Measurements from ENCODE around the gene LCE1D. TPM values are rescaled to one million over a fixed set of nuclear protein-coding genes. Genes with fewer than 3 reads are reported as not detected.

Gene LCE1D
- total RNA-seq, 4 donors from 2014 or later, result not detected

GRCh38 chr1:152783095-152783494, 13.4 kb upstream of the LCE1D start:
- TF ChIP-seq EP300 (IDR thresholded peaks at IDR 0.05), result no peak
- TF ChIP-seq, protein P1, sequence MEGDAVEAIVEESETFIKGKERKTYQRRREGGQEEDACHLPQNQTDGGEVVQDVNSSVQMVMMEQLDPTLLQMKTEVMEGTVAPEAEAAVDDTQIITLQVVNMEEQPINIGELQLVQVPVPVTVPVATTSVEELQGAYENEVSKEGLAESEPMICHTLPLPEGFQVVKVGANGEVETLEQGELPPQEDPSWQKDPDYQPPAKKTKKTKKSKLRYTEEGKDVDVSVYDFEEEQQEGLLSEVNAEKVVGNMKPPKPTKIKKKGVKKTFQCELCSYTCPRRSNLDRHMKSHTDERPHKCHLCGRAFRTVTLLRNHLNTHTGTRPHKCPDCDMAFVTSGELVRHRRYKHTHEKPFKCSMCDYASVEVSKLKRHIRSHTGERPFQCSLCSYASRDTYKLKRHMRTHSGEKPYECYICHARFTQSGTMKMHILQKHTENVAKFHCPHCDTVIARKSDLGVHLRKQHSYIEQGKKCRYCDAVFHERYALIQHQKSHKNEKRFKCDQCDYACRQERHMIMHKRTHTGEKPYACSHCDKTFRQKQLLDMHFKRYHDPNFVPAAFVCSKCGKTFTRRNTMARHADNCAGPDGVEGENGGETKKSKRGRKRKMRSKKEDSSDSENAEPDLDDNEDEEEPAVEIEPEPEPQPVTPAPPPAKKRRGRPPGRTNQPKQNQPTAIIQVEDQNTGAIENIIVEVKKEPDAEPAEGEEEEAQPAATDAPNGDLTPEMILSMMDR (IDR thresholded peaks at IDR 0.05), result no peak
- TF ChIP-seq POLR2A (IDR thresholded peaks at IDR 0.05), result no peak
- Histone ChIP-seq H3K27me3 (no peaks in the 10 kb centered on the region), H3K4me1 (no peaks in the 10 kb centered on the region), H3K9me3 (no peaks in the 10 kb centered on the region), H3K4me3 (no peak overlapping the region), H3K36me3 (no peaks in the 10 kb centered on the region), H3K27ac (no peak overlapping the region)
- DNase-seq (ENCODE audit: low spot score in 2 of 2), result no peak
- WGBS, 2 donors, result 60 to 67% methylated on average over 2 of the region's 2 CpGs

DNA sequence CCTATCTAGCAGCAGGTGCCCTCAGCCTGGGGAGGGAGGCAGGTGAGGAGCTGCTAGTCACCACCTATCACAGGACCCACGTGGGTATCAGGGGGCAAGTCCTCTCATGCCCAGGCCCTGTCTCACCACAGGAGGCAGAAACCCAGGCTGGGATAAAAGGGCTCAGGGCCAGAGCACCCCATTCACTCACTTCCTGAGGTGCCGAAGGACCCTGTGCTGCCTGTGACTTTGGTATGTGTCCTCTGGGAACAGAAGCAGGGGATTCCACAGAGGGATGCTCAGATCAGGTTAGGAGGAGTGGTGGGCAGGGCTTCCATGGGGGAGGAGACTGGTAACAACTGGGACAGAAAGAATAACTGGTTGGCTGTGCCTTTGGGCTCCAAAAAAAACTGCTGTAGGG, 10.4 kb upstream of the LCE1D start, which contains the start of gene LCE1E:
Gene LCE1E (plus strand): TSS at position 181 of the 400 bp plus-strand sequence. CDS start 1,043 bp downstream, outside the sequence.
- 39 to 48% methylated on average over 2 of the region's 2 CpGs for WGBS, 2 donors
- TF ChIP-seq EP300 (IDR thresholded peaks at IDR 0.05) (no peak), POLR2A (IDR thresholded peaks at IDR 0.05) (no peak)
- TF ChIP-seq, protein P1 (IDR thresholded peaks at IDR 0.05), result no peak
- no peaks in the 10 kb centered on the region for H3K27me3 ChIP-seq
- H3K4me1 ChIP-seq, result no peaks in the 10 kb centered on the region
- no peak within 1 kb of the TSS for H3K27ac ChIP-seq
- no peaks in the 10 kb centered on the region for H3K9me3 ChIP-seq
- no peak for DNase-seq (ENCODE audit: low spot score in 2 of 2)
- no peak within 1 kb of the TSS for H3K4me3 ChIP-seq
- no peaks in the 10 kb centered on the region for H3K36me3 ChIP-seq

DNA sequence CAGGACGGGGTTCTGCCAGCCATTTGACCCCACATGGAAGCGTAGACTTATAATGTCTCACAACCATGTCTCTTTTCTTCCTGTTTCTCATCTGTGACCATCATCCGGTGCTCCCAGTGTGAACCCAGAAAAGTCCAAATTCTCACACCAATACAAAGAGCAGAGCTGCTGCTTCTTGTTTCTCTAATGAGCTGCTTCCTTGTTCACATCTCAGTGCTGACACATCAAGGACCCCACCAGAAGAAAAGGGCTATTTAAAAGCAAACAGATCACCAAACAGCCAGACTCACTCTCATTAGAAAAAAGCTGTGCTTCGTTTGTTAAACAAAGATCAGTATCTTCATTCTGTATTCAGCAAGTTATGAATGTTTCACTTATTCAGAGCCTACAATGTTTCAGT, 835 bp upstream of the LCE1D start:
- H3K9me3 ChIP-seq, result no peaks in the 10 kb centered on the region
- H3K27ac ChIP-seq, result no peak overlapping the region
- DNase-seq (ENCODE audit: low spot score in 2 of 2), result no peak
- no peaks in the 10 kb centered on the region for H3K36me3 ChIP-seq
- WGBS, 2 donors, result 34 to 38% methylated on average over 4 of the region's 4 CpGs
- no peaks in the 10 kb centered on the region for H3K4me1 ChIP-seq
- H3K4me3 ChIP-seq, result no peak overlapping the region
- H3K27me3 ChIP-seq, result no peaks in the 10 kb centered on the region
- TF ChIP-seq, protein P1 (IDR thresholded peaks at IDR 0.05), result no peak
- no peak for TF ChIP-seq POLR2A (IDR thresholded peaks at IDR 0.05)
- TF ChIP-seq EP300 (IDR thresholded peaks at IDR 0.05), result no peak

GRCh38 chr1:152801333-152801732, 4.8 kb downstream of the LCE1D start:
- no peaks in the 10 kb centered on the region for H3K36me3 ChIP-seq
- no peak overlapping the region for H3K4me3 ChIP-seq
- no peaks in the 10 kb centered on the region for H3K9me3 ChIP-seq
- WGBS, 2 donors, result 62 to 65% methylated on average over 1 of the region's 1 CpG
- H3K27me3 ChIP-seq, result no peaks in the 10 kb centered on the region
- no peak for DNase-seq (ENCODE audit: low spot score in 2 of 2)
- H3K27ac ChIP-seq, result no peak overlapping the region
- H3K4me1 ChIP-seq, result no peaks in the 10 kb centered on the region
- TF ChIP-seq POLR2A (IDR thresholded peaks at IDR 0.05), result no peak
- TF ChIP-seq EP300 (IDR thresholded peaks at IDR 0.05), result no peak
- TF ChIP-seq, protein P1 (IDR thresholded peaks at IDR 0.05), result no peak

GRCh38 chr1:152806576-152806975, 10.1 kb downstream of the LCE1D start, which contains the start of gene LCE1C:
Gene LCE1C (minus strand): TSS chr1:152806651. CDS start chr1:152805478, 1,173 bp downstream.
- Histone ChIP-seq H3K27ac (no peak within 1 kb of the TSS), H3K36me3 (no peaks in the 10 kb centered on the region), H3K9me3 (no peaks in the 10 kb centered on the region), H3K4me3 (no peak within 1 kb of the TSS), H3K4me1 (no peaks in the 10 kb centered on the region), H3K27me3 (no peaks in the 10 kb centered on the region)
- no peak for DNase-seq (ENCODE audit: low spot score in 2 of 2)
- TF ChIP-seq POLR2A (IDR thresholded peaks at IDR 0.05) (no peak), EP300 (IDR thresholded peaks at IDR 0.05) (no peak)
- TF ChIP-seq, protein P1 (IDR thresholded peaks at IDR 0.05), result no peak
- WGBS, 2 donors, result 56 to 63% methylated on average over 3 of the region's 3 CpGs

Measured in tibial nerve (tissue), 4 donors.